OCI-LY1 (cell line): Measurements from ENCODE around the gene TPCN1.

Experiments
- H2AFZ ChIP-seq: fragments of 200-600 bp; sonication (generic), shearing (Covaris generic); 2 replicates; pipeline ENCODE4 v1.6.0; 2014; ENCODE audit warnings: antibody characterized with exemption, mild to moderate bottlenecking, low read length
- H3F3A ChIP-seq: fragments of 200-600 bp; sonication (generic), shearing (Covaris generic); 2 replicates; pipeline ENCODE4 v1.6.0; 2014; ENCODE audit warnings: mild to moderate bottlenecking, antibody characterized with exemption, low read length, moderate library complexity; ENCODE audit not compliant: insufficient read depth
- H3K27ac ChIP-seq: fragments of 200-600 bp; sonication (generic); 2 replicates; pipeline ENCODE4 v1.5.1; 2014; ENCODE audit warnings: low read length, mixed run types, mild to moderate bottlenecking, low read depth; ENCODE audit not compliant: poor library complexity, severe bottlenecking
- H3K27me3 ChIP-seq: fragments of 200-600 bp; sonication (generic); 2 replicates; pipeline ENCODE4 v1.6.0; 2014; ENCODE audit warnings: antibody characterized with exemption, mild to moderate bottlenecking, low read length, moderate library complexity; ENCODE audit not compliant: insufficient read depth
- H3K36me3 ChIP-seq: fragments of 200-600 bp; sonication (generic); 2 replicates; pipeline ENCODE4 v1.6.1; 2014; ENCODE audit warnings: mild to moderate bottlenecking, antibody characterized with exemption, low read length, moderate library complexity, mixed read lengths; ENCODE audit not compliant: insufficient read depth
- H3K4me1 ChIP-seq: fragments of 200-600 bp; sonication (generic); 2 replicates; pipeline ENCODE4 v1.5.1; 2014; ENCODE audit warnings: mild to moderate bottlenecking, low read length, moderate library complexity; ENCODE audit not compliant: insufficient read depth, severe bottlenecking
- H3K4me2 ChIP-seq: fragments of 200-600 bp; sonication (generic), shearing (Covaris generic); 2 replicates; pipeline ENCODE4 v1.6.1; 2014; ENCODE audit warnings: low read length
- H3K4me3 ChIP-seq: fragments of 200-600 bp; sonication (generic); 2 replicates; pipeline ENCODE4 v1.5.1; 2014; ENCODE audit warnings: low read length, low read depth, mild to moderate bottlenecking, mixed read lengths; ENCODE audit not compliant: poor library complexity, severe bottlenecking
- H3K79me2 ChIP-seq: fragments of 200-600 bp; shearing (Covaris generic); 2 replicates; pipeline ENCODE4 v1.6.1; 2016; ENCODE audit warnings: mixed run types, low read length, mixed read lengths; ENCODE audit not compliant: insufficient read depth
- H3K9ac ChIP-seq: fragments of 200-600 bp; sonication (generic), shearing (Covaris generic); 2 replicates; pipeline ENCODE4 v1.6.1; 2014; ENCODE audit warnings: mild to moderate bottlenecking, low read length, mixed read lengths
- H3K9me2 ChIP-seq: fragments of 200-600 bp; sonication (generic), shearing (Covaris generic); 2 replicates; pipeline ENCODE4 v1.6.1; 2014; ENCODE audit warnings: low read depth, mild to moderate bottlenecking, low read length, mixed read lengths
- H3K9me3 ChIP-seq: fragments of 200-600 bp; shearing (Covaris generic); 2 replicates; pipeline ENCODE4 v1.6.1; 2014; ENCODE audit warnings: low read length, mixed read lengths
- H4K20me1 ChIP-seq: fragments of 200-600 bp; sonication (generic), shearing (Covaris generic); 2 replicates; pipeline ENCODE4 v1.6.0; 2016; ENCODE audit warnings: mild to moderate bottlenecking, low read length; ENCODE audit not compliant: insufficient read depth
- EZH2 ChIP-seq: fragments of 200-600 bp; sonication (generic), shearing (Covaris generic); IDR thresholded peaks from 2 replicates; pipeline ENCODE4 v1.8.0; 2017; ENCODE audit warnings: borderline replicate concordance, mixed run types, mild to moderate bottlenecking, antibody characterized with exemption, low read length, moderate library complexity, mixed read lengths
- TF ChIP-seq, protein P1 (sequence below): fragments of 200-600 bp; sonication (generic), shearing (Covaris generic); IDR thresholded peaks from 2 replicates; pipeline ENCODE4 v1.5.1; 2017; ENCODE audit warnings: mild to moderate bottlenecking, antibody characterized with exemption, low read length, moderate library complexity, mixed read lengths

TPCN1 gene

GRCh38 chr12:113244047-113244460, 22.8 kb downstream of the TPCN1 start:
- Histone ChIP-seq H3K4me3 (no peak overlapping the region), H3K9me2 (no peaks in the 10 kb centered on the region), H4K20me1 (no peaks in the 10 kb centered on the region), H3K4me2 (no peak overlapping the region), H3K4me1 (peaks cover 29% of the 10 kb centered on the region), H3F3A (0 out of 2 replicates have a peak, but pooled peaks cover 2% of the 10 kb centered on the region), H3K79me2 (no peaks in the 10 kb centered on the region; the same call in 1 of the 2 replicates), H2AFZ (no peak overlapping the region), H3K36me3 (peaks cover 92% of the 10 kb centered on the region), H3K9me3 (no peaks in the 10 kb centered on the region), H3K27me3 (no peaks in the 10 kb centered on the region), H3K27ac (no peak overlapping the region), H3K9ac (no peak overlapping the region)
- TF ChIP-seq EZH2 = no peak
- TF ChIP-seq, protein P1, sequence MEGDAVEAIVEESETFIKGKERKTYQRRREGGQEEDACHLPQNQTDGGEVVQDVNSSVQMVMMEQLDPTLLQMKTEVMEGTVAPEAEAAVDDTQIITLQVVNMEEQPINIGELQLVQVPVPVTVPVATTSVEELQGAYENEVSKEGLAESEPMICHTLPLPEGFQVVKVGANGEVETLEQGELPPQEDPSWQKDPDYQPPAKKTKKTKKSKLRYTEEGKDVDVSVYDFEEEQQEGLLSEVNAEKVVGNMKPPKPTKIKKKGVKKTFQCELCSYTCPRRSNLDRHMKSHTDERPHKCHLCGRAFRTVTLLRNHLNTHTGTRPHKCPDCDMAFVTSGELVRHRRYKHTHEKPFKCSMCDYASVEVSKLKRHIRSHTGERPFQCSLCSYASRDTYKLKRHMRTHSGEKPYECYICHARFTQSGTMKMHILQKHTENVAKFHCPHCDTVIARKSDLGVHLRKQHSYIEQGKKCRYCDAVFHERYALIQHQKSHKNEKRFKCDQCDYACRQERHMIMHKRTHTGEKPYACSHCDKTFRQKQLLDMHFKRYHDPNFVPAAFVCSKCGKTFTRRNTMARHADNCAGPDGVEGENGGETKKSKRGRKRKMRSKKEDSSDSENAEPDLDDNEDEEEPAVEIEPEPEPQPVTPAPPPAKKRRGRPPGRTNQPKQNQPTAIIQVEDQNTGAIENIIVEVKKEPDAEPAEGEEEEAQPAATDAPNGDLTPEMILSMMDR = no peak

GRCh38 chr12:113244478-113244958, 23.3 kb downstream of the TPCN1 start:
- Histone ChIP-seq H3K27ac (no peak overlapping the region), H3K4me3 (no peak overlapping the region), H3K9ac (no peak overlapping the region), H3K4me1 (peaks cover 24% of the 10 kb centered on the region), H2AFZ (no peak overlapping the region), H4K20me1 (no peaks in the 10 kb centered on the region), H3K36me3 (peaks cover 92% of the 10 kb centered on the region), H3K9me3 (no peaks in the 10 kb centered on the region), H3K4me2 (no peak overlapping the region), H3F3A (0 out of 2 replicates have a peak, but pooled peaks cover 2% of the 10 kb centered on the region), H3K79me2 (no peaks in the 10 kb centered on the region; the same call in 1 of the 2 replicates), H3K27me3 (no peaks in the 10 kb centered on the region), H3K9me2 (no peaks in the 10 kb centered on the region)
- TF ChIP-seq, protein P1 = no peak
- TF ChIP-seq EZH2 = no peak

DNA sequence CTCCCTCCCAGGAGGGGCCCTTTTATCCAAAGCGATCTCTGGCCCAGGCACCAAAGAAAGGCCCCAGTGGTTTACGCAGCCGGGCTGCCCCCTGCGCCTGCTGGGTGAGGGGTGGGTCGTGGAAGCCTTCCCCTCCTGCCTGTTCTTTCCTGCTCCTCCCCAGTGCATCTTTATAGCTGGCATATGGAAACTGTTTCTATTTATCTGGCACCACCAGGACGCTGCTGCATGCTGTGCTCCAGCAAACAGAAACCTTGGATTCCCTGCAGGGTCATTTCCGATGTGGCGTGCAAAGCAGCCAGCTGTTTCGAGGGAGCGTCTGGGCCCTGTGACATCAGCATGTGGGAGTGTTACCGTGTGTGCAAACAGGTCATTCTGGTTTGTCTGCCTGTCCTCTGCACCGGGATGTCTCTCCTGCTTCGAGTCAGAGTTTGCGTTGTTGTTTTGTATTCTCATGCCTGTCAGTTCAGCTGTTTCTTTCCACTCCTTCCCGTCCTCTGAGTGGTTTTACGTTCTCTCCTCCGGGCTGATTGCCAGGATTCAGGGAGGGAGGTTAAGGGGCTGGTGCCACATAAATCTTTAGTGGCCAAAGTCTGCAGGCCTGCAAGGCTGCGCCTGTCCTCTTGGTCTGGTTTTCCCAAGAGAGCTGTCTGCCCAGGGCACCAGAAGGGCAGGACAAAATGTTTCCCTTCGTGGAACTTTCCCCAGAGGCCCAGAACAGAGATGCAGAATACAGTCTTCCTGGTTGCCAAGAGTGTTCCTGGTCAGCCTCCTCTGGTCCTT, 24.6 kb downstream of the TPCN1 start:
- H3K27me3 ChIP-seq = no peaks in the 10 kb centered on the region
- TF ChIP-seq EZH2 = no peak
- TF ChIP-seq, protein P1 = no peak
- H3F3A ChIP-seq = no peaks in the 10 kb centered on the region
- peaks cover 11% of the 10 kb centered on the region for H3K4me1 ChIP-seq
- no peaks in the 10 kb centered on the region for H4K20me1 ChIP-seq
- H3K4me2 ChIP-seq = no peak overlapping the region
- H3K9ac ChIP-seq = no peak overlapping the region
- H2AFZ ChIP-seq = no peak overlapping the region
- no peaks in the 10 kb centered on the region for H3K9me3 ChIP-seq
- H3K79me2 ChIP-seq = no peaks in the 10 kb centered on the region; the same call in 1 of the 2 replicates
- H3K4me3 ChIP-seq = no peak overlapping the region
- H3K36me3 ChIP-seq = peaks cover 92% of the 10 kb centered on the region
- H3K27ac ChIP-seq = no peak overlapping the region
- H3K9me2 ChIP-seq = no peaks in the 10 kb centered on the region
